DND-41 (cell line): ENCODE measurements around the gene RASD2.

ENCODE experiments used
- ATAC-seq: fragments of 200-7000 bp; cut with Tn5 transposase; 3 replicates; pipeline ENCODE4 v1.9.1; 2021; ENCODE audit warnings: low read depth; ENCODE audit not compliant: insufficient read depth
- DNase-seq: peaks from one replicate; pipeline ENCODE4 v3.0.0-alpha.2; 2020
- H2AFZ ChIP-seq: 2 replicates; pipeline ENCODE4 v1.6.0; 2012; ENCODE audit warnings: low read depth, low read length
- H3K27ac ChIP-seq: 2 replicates; pipeline ENCODE4 v1.5.1; 2012; ENCODE audit warnings: low read length, inconsistent platforms
- H3K27me3 ChIP-seq: fragments of 200-600 bp; sonication (generic); 2 replicates; pipeline ENCODE4 v1.6.0; 2012; ENCODE audit warnings: low read length, mild to moderate bottlenecking, inconsistent platforms; ENCODE audit not compliant: insufficient read depth, poor library complexity
- H3K36me3 ChIP-seq: 2 replicates; pipeline ENCODE4 v1.5.1; 2012; ENCODE audit warnings: low read length, inconsistent platforms; ENCODE audit not compliant: insufficient read depth
- H3K4me1 ChIP-seq: 2 replicates; pipeline ENCODE4 v1.5.1; 2012; ENCODE audit warnings: mild to moderate bottlenecking, low read length; ENCODE audit not compliant: insufficient read depth
- H3K4me2 ChIP-seq: 2 replicates; pipeline ENCODE4 v1.6.0; 2012; ENCODE audit warnings: mild to moderate bottlenecking, moderate library complexity, low read length, inconsistent platforms; ENCODE audit not compliant: insufficient read depth
- H3K4me3 ChIP-seq, 2 experiments: fragments of 200-600 bp in 1 of 2; shearing (Covaris generic) in 1 of 2; 2 replicates each; pipeline ENCODE4 v1.5.1; 2012 to 2016; ENCODE audit warnings: inconsistent platforms in 2 of 2, low read length in 2 of 2, mild to moderate bottlenecking in 2 of 2, low read depth in 1 of 2, moderate library complexity in 1 of 2
- H3K79me2 ChIP-seq: 2 replicates; pipeline ENCODE4 v1.6.0; 2012; ENCODE audit warnings: low read length, inconsistent platforms; ENCODE audit not compliant: insufficient read depth
- H3K9ac ChIP-seq: 2 replicates; pipeline ENCODE4 v1.6.0; 2012; ENCODE audit warnings: low read depth, mild to moderate bottlenecking, inconsistent platforms, low read length, moderate library complexity
- H3K9me3 ChIP-seq: 2 replicates; pipeline ENCODE4 v1.5.1; 2012; ENCODE audit warnings: low read length, moderate library complexity, mild to moderate bottlenecking, inconsistent platforms; ENCODE audit not compliant: insufficient read depth, severe bottlenecking
- H4K20me1 ChIP-seq: 2 replicates; pipeline ENCODE4 v1.6.0; 2012; ENCODE audit warnings: low read length; ENCODE audit not compliant: insufficient read depth
- EZH2 ChIP-seq: IDR thresholded peaks from 3 replicates; pipeline ENCODE4 v1.6.1; 2012; ENCODE audit warnings: borderline replicate concordance, low read depth, mild to moderate bottlenecking, moderate library complexity, low read length, inconsistent platforms; ENCODE audit not compliant: severe bottlenecking
- TF ChIP-seq, protein P1 (sequence below): IDR thresholded peaks from 2 replicates; pipeline ENCODE4 v1.5.1; 2012; ENCODE audit warnings: borderline replicate concordance, low read length, moderate library complexity, mild to moderate bottlenecking; ENCODE audit not compliant: poor library complexity, severe bottlenecking; ENCODE audit errors: extremely low read depth

Gene RASD2

DNA sequence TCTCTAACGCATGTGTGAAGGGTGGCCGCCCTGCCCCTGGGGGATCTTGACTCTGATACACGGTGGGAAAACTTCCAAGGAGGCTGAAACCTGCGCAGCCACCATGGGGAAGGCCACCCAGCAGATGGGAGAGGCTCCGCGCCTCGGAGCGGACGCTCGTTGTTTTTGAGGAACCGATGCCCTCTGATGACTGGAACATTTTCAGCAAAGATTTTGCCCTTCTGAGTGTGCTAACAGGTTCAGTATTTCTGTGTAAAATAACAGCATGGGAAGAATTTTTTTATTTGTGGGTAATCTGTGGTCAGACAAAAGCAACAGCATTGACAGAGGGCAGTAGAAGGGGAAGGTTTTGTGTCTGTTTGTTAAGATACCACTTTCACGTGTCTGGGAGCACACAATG is 59.8 kb downstream of the RASD2 start:
- no peaks in the 10 kb centered on the region for H3K36me3 ChIP-seq
- H4K20me1 ChIP-seq = no peaks in the 10 kb centered on the region
- no peaks in the 10 kb centered on the region for H3K4me1 ChIP-seq
- no peak overlapping the region for H3K4me2 ChIP-seq
- no peaks in the 10 kb centered on the region for H3K9me3 ChIP-seq
- no peak for DNase-seq
- H3K4me3 ChIP-seq = no peak overlapping the region
- TF ChIP-seq, protein P1, sequence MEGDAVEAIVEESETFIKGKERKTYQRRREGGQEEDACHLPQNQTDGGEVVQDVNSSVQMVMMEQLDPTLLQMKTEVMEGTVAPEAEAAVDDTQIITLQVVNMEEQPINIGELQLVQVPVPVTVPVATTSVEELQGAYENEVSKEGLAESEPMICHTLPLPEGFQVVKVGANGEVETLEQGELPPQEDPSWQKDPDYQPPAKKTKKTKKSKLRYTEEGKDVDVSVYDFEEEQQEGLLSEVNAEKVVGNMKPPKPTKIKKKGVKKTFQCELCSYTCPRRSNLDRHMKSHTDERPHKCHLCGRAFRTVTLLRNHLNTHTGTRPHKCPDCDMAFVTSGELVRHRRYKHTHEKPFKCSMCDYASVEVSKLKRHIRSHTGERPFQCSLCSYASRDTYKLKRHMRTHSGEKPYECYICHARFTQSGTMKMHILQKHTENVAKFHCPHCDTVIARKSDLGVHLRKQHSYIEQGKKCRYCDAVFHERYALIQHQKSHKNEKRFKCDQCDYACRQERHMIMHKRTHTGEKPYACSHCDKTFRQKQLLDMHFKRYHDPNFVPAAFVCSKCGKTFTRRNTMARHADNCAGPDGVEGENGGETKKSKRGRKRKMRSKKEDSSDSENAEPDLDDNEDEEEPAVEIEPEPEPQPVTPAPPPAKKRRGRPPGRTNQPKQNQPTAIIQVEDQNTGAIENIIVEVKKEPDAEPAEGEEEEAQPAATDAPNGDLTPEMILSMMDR = no peak
- TF ChIP-seq EZH2 = no peak
- ATAC-seq = no peak
- H3K27ac ChIP-seq = no peak overlapping the region
- H3K27me3 ChIP-seq = no peaks in the 10 kb centered on the region
- H3K79me2 ChIP-seq = no peaks in the 10 kb centered on the region
- no peak overlapping the region for H2AFZ ChIP-seq
- H3K9ac ChIP-seq = no peak overlapping the region

DNA sequence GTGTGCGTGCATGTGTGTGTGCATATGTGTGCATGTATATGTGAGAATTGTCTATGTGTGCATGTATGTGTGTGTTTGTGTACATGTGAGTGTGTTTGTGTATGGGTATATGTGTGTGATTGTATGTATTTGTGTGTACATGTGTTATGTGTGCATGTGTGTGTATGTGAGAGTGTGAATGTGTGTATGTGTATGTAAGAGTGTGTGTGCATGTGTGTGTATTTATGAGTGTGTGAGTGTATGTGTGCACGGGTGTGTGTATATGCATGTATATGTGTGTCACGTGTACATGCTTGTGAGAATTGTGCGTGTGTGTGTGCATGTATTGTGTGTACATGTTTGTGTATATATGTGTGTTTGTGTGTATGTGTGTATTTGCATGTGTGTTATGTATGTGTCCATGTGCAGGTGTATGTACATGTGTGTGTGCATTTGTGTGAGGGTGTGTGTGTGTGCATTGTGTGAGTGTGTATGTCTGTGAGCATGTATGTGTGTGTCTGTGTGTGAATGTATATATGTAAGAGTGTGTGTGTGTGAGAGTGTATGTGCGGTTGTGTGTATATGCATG is 60.5 kb downstream of the RASD2 start:
- no peak for DNase-seq
- no peaks in the 10 kb centered on the region for H3K79me2 ChIP-seq

GRCh38 chr22:35601743-35602615 is 61.3 kb downstream of the RASD2 start:
- Histone ChIP-seq H3K79me2 (no peaks in the 10 kb centered on the region), H3K9ac (no peak overlapping the region), H2AFZ (no peak overlapping the region), H3K4me3 (no peak overlapping the region), H3K9me3 (no peaks in the 10 kb centered on the region), H3K36me3 (no peaks in the 10 kb centered on the region), H3K4me1 (no peaks in the 10 kb centered on the region), H3K27ac (no peak overlapping the region), H3K27me3 (no peaks in the 10 kb centered on the region), H4K20me1 (no peaks in the 10 kb centered on the region), H3K4me2 (no peak overlapping the region)
- ATAC-seq = peak; percentile 42; the same call in 1 of the 3 replicates
- no peak for DNase-seq
- TF ChIP-seq, protein P1 = no peak
- no peak for TF ChIP-seq EZH2

More for the DNA sequence above, 60.5 kb downstream of the RASD2 start:
- Histone ChIP-seq H3K9ac (no peak overlapping the region), H3K4me2 (no peak overlapping the region), H3K27ac (no peak overlapping the region), H3K36me3 (no peaks in the 10 kb centered on the region), H2AFZ (no peak overlapping the region), H3K9me3 (no peaks in the 10 kb centered on the region), H3K4me3 (no peak overlapping the region), H4K20me1 (no peaks in the 10 kb centered on the region), H3K4me1 (no peaks in the 10 kb centered on the region), H3K27me3 (no peaks in the 10 kb centered on the region)
- ATAC-seq = no peak
- TF ChIP-seq, protein P1 = no peak
- no peak for TF ChIP-seq EZH2
